Prostate gland (tissue), 2 donors: ENCODE results near the gene VASP. TPM values are rescaled to one million over a fixed set of nuclear protein-coding genes. Genes with fewer than 3 reads are reported as not detected.
A peak's percentile ranks its signal among the peaks of the same experiment; 100 is the strongest.

Experiments used
- DNase-seq: peaks from one replicate; pipeline ENCODE4 v3.0.0-alpha.2; 2019; ENCODE audit warnings: low spot score
- H3K27ac ChIP-seq, 2 donors: fragments of 200-600 bp; sonication (generic); 2 replicates each; pipeline ENCODE4 v1.5.1; 2017 to 2019
- H3K27me3 ChIP-seq: fragments of 200-600 bp; sonication (generic); replicated peaks from 2 replicates; pipeline ENCODE4 v1.5.1; 2019; ENCODE audit not compliant: insufficient read depth
- H3K36me3 ChIP-seq, 2 donors: fragments of 200-600 bp; sonication (generic); 1 replicate in 1 of 2; 2 replicates in 1 of 2; pipeline versions ENCODE4 v1.5.1 to v1.8.1; 2017 to 2019
- H3K4me1 ChIP-seq: fragments of 200-600 bp; sonication (generic); replicated peaks from 2 replicates; pipeline ENCODE4 v1.5.1; 2019
- H3K4me3 ChIP-seq, 2 donors: fragments of 200-600 bp; sonication (generic); 2 replicates each; pipeline ENCODE4 v1.5.1; 2017 to 2019
- H3K9me3 ChIP-seq: fragments of 200-600 bp; sonication (generic); 2 replicates; pipeline ENCODE4 v1.5.1; 2017
- CTCF ChIP-seq, 4 experiments: fragments of 200-600 bp in 2 of 4; fragments of 450-650 bp in 2 of 4; sonication (generic) in 2 of 4; IDR thresholded peaks; 1 replicate in 3 of 4; 2 replicates in 1 of 4; pipeline ENCODE4 v1.5.1; 2016 to 2019; ENCODE audit warnings: antibody characterized with exemption in 4 of 4, mild to moderate bottlenecking in 2 of 4, moderate library complexity in 2 of 4
- POLR2A ChIP-seq: fragments of 450-650 bp; IDR thresholded peaks from one replicate; pipeline ENCODE4 v1.6.1; 2016; ENCODE audit warnings: antibody characterized with exemption, mild to moderate bottlenecking
- POLR2AphosphoS5 ChIP-seq: sonication (generic); formaldehyde crosslinking; IDR thresholded peaks from one replicate; pipeline ENCODE4 v1.6.1; 2017; ENCODE audit warnings: antibody characterized with exemption
- WGBS: methylation state at CpG from one replicate; pipeline ENCODE4 v1.1.5; 2018; 5-methylcytosine and 5-hydroxymethylcytosine counted together
- intact Hi-C: fragments of 100-400 bp; cut with DNase I; formaldehyde crosslinking; loops from one replicate; pipeline ENCODE4 v1.14.2; 2022
- total RNA-seq, 2 donors: library from RNA; depleted of rRNA; stranded (reverse); fragments of >200 nt; gene quantifications; one replicate each; pipeline ENCODE4 v1.1.0, GENCODE V29; 2016

VASP gene
- total RNA-seq, 2 donors from 2014 or later = 82.7 to 119 TPM

GRCh38 chr19:45547211-45547770 lies 40.0 kb downstream of the VASP start:
- Histone ChIP-seq H3K9me3 (no peaks in the 10 kb centered on the region), H3K4me3 (no peak overlapping the region), H3K27me3 (no peaks in the 10 kb centered on the region), H3K36me3 (no peaks in the 10 kb centered on the region), H3K27ac (no peak overlapping the region), H3K4me1 (no peaks in the 10 kb centered on the region)
- TF ChIP-seq CTCF (IDR thresholded peaks at IDR 0.05) (no peak), POLR2A (no peak), POLR2AphosphoS5 (no peak)
- WGBS = 91% methylated on average over 10 of the region's 10 CpGs
- DNase-seq = no peak
- intact Hi-C loops = no loop called here

GRCh38 chr19:45547965-45548609 lies 40.8 kb downstream of the VASP start:
- peak; percentile 77 for DNase-seq
- no peaks in the 10 kb centered on the region for H3K27me3 ChIP-seq
- H3K9me3 ChIP-seq = no peaks in the 10 kb centered on the region
- 58% methylated on average over 9 of the region's 9 CpGs for WGBS
- TF ChIP-seq POLR2A (no peak), POLR2AphosphoS5 (peak; percentile 65)
- no peak overlapping the region for H3K27ac ChIP-seq
- H3K36me3 ChIP-seq = no peaks in the 10 kb centered on the region
- intact Hi-C loops = no loop called here
- H3K4me1 ChIP-seq = no peaks in the 10 kb centered on the region
- no peak overlapping the region for H3K4me3 ChIP-seq

GRCh38 chr19:45553464-45553863 lies 46.2 kb downstream of the VASP start:
- Histone ChIP-seq H3K36me3 (no peaks in the 10 kb centered on the region), H3K4me1 (no peaks in the 10 kb centered on the region), H3K9me3 (no peaks in the 10 kb centered on the region), H3K4me3 (no peak overlapping the region), H3K27me3 (no peaks in the 10 kb centered on the region), H3K27ac (no peak overlapping the region)
- intact Hi-C loops = no loop called here
- WGBS = 47% methylated on average over 34 of the region's 34 CpGs
- DNase-seq = peak; percentile 34
- no peak for TF ChIP-seq POLR2A
- peak; percentile 11 for TF ChIP-seq POLR2AphosphoS5
- peak in 2 of 4 experiments; percentile 43 for TF ChIP-seq CTCF (IDR thresholded peaks at IDR 0.05)

- Histone ChIP-seq H3K27ac (no peak overlapping the region), H3K27me3 (no peaks in the 10 kb centered on the region), H3K4me1 (no peaks in the 10 kb centered on the region), H3K9me3 (no peaks in the 10 kb centered on the region), H3K4me3 (no peak overlapping the region), H3K36me3 (no peaks in the 10 kb centered on the region)
- TF ChIP-seq CTCF (IDR thresholded peaks at IDR 0.05) (no peak), POLR2AphosphoS5 (no peak), POLR2A (no peak)
- 86% methylated on average over 1 of the region's 1 CpG for WGBS
- DNase-seq = no peak
- intact Hi-C loops = no loop called here
Measured at GRCh38 chr19:45554481-45554880, 47.2 kb downstream of the VASP start.

- 82% methylated on average over 5 of the region's 5 CpGs for WGBS
- Histone ChIP-seq H3K4me3 (no peak overlapping the region), H3K9me3 (no peaks in the 10 kb centered on the region), H3K27me3 (no peaks in the 10 kb centered on the region), H3K27ac (no peak overlapping the region), H3K4me1 (no peaks in the 10 kb centered on the region), H3K36me3 (no peaks in the 10 kb centered on the region)
- intact Hi-C loops = no loop called here
- no peak for DNase-seq
- no peak for TF ChIP-seq CTCF (IDR thresholded peaks at IDR 0.05)
- TF ChIP-seq POLR2AphosphoS5 = no peak
- TF ChIP-seq POLR2A = no peak
Measured at GRCh38 chr19:45556835-45557234, 49.6 kb downstream of the VASP start.
